PFSK-1 (cell line): ENCODE results near the gene FAM170B.

Experiments
- POLR2AphosphoS5 ChIP-seq: IDR thresholded peaks from 2 replicates; pipeline ENCODE4 v1.6.1; 2012; ENCODE audit warnings: low read depth, mild to moderate bottlenecking, control low read depth, low read length, moderate library complexity
- SIN3A ChIP-seq: IDR thresholded peaks from 2 replicates; pipeline ENCODE4 v1.6.1; 2012; ENCODE audit warnings: mild to moderate bottlenecking, low read length, moderate library complexity, borderline replicate concordance; ENCODE audit not compliant: insufficient read depth
- TAF1 ChIP-seq: IDR thresholded peaks from 2 replicates; pipeline ENCODE4 v1.6.1; 2012; ENCODE audit warnings: low read length, control low read depth, borderline replicate concordance; ENCODE audit not compliant: insufficient read depth
- TF ChIP-seq, protein P1 (sequence below), 2 experiments: IDR thresholded peaks; 2 replicates each; pipeline versions ENCODE4 v1.6.1 to v1.8.0; 2011 to 2012; ENCODE audit warnings: low read depth in 2 of 2, low read length in 2 of 2, control low read depth in 1 of 2, inconsistent platforms in 1 of 2, mild to moderate bottlenecking in 1 of 2, moderate library complexity in 1 of 2; ENCODE audit not compliant: insufficient read depth in 1 of 2

DNA sequence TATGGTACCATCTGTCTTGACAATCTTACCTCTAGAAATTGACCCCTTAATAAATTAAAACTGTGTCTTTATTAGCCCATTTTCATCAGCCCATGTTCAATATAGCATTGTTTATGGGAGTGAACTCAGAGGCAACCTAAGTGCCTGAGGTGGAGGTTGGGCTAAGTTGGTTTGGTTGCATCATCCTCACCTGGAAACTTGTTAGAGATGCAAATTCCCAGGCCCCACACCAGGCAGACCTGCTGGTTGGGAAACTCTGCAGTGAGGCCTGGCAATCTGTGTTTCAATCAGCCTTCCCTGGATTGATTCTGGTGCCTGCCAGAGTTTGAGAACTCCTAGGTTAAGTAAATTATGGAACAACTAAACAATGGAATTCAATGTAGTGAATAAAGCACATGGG is 9.4 kb upstream of the FAM170B start:
- no peak for TF ChIP-seq POLR2AphosphoS5
- TF ChIP-seq, protein P1, sequence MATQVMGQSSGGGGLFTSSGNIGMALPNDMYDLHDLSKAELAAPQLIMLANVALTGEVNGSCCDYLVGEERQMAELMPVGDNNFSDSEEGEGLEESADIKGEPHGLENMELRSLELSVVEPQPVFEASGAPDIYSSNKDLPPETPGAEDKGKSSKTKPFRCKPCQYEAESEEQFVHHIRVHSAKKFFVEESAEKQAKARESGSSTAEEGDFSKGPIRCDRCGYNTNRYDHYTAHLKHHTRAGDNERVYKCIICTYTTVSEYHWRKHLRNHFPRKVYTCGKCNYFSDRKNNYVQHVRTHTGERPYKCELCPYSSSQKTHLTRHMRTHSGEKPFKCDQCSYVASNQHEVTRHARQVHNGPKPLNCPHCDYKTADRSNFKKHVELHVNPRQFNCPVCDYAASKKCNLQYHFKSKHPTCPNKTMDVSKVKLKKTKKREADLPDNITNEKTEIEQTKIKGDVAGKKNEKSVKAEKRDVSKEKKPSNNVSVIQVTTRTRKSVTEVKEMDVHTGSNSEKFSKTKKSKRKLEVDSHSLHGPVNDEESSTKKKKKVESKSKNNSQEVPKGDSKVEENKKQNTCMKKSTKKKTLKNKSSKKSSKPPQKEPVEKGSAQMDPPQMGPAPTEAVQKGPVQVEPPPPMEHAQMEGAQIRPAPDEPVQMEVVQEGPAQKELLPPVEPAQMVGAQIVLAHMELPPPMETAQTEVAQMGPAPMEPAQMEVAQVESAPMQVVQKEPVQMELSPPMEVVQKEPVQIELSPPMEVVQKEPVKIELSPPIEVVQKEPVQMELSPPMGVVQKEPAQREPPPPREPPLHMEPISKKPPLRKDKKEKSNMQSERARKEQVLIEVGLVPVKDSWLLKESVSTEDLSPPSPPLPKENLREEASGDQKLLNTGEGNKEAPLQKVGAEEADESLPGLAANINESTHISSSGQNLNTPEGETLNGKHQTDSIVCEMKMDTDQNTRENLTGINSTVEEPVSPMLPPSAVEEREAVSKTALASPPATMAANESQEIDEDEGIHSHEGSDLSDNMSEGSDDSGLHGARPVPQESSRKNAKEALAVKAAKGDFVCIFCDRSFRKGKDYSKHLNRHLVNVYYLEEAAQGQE (IDR thresholded peaks at IDR 0.05; ENCODE audit: insufficient read depth in 1 of 2, low read depth in 2 of 2, low read length in 2 of 2) = no peak
- TF ChIP-seq TAF1 = no peak
- TF ChIP-seq SIN3A = no peak
